Pancreas (tissue), 10 donors: Measurements from ENCODE around the gene NOC4L. TPM values are rescaled to one million over a fixed set of nuclear protein-coding genes. Genes with fewer than 3 reads are reported as not detected.

Experiments used
- ATAC-seq, 4 donors: fragments of 200-7000 bp; cut with Tn5 transposase; one replicate each; pipeline versions ENCODE4 v1.8.0 to v1.9.1; 2020; ENCODE audit warnings: mild to moderate bottlenecking in 4 of 4, moderate library complexity in 4 of 4
- DNase-seq, 6 donors: peaks; one replicate each; pipeline ENCODE4 v3.0.0-alpha.2; 2020
- FAIRE-seq: peaks from 2 replicates; lab custom pipeline; 2012; peaks lifted over from hg19 to GRCh38; lab: Jason Lieb, UNC
- H3K27ac ChIP-seq, 4 donors: fragments of 200-600 bp; sonication (generic); 1 replicate in 3 of 4; 2 replicates in 1 of 4; pipeline versions ENCODE4 v1.5.0 to v1.8.0; 2020
- H3K27me3 ChIP-seq, 4 donors: fragments of 200-600 bp; one replicate each; pipeline ENCODE4 v1.8.0; 2021
- H3K36me3 ChIP-seq, 3 donors: fragments of 200-600 bp; sonication (generic) in 1 of 3; one replicate each; pipeline versions ENCODE4 v1.5.0 to v1.8.0; 2020 to 2021
- H3K4me1 ChIP-seq, 3 donors: fragments of 200-600 bp; one replicate each; pipeline ENCODE4 v1.8.0; 2021
- H3K4me3 ChIP-seq, 4 donors: fragments of 200-600 bp; sonication (generic) in 2 of 4; one replicate each; pipeline versions ENCODE4 v1.5.0 to v1.8.0; 2020 to 2021
- H3K9me3 ChIP-seq, 4 donors: fragments of 200-600 bp; one replicate each; pipeline ENCODE4 v1.8.0; 2021
- CTCF ChIP-seq, 4 donors: fragments of 200-600 bp; sonication (generic) in 3 of 4; IDR thresholded peaks; one replicate each; pipeline versions ENCODE4 v1.5.0 to v1.8.0; 2021; ENCODE audit warnings: antibody characterized with exemption in 4 of 4
- WGBS, 2 donors: extraction: QIAGEN DNeasy Blood & Tissue Kit; methylation state at CpG; one replicate each; pipeline ENCODE4 v1.1.7; 2013; 5-methylcytosine and 5-hydroxymethylcytosine counted together
- intact Hi-C, 3 donors: fragments of 100-400 bp; cut with DNase I; formaldehyde crosslinking; loops; one replicate each; pipeline versions ENCODE4 v1.11.1 to v1.14.2; 2022
- polyA plus RNA-seq, 2 donors: library from polyadenylated mRNA; stranded (reverse); fragments of 200-250 nt; gene quantifications; one replicate each; pipeline ENCODE4 v1.2.3, GENCODE V29; 2013
- total RNA-seq, 6 donors: library from RNA; stranded (reverse); fragmentation: NEBNext Ultra II Directional in 4 of 6; extraction: Animal tissue kit (Norgen Biotek cat#: 25700) in 4 of 6; gene quantifications; one replicate each; pipeline versions ENCODE4 v1.2.1 to v1.2.4, GENCODE V29; 2021 to 2023
- donor health status: healthy with polysubstance abuse.
- donor health status: DM: no; HTN: no; CAD: no; lungs with moderate emphysema.
- donor health status: DM: no; HTN: no; CAD: no.
- donor health status: control.
- donor health status: control.
- donor health status: Bipolar disorder and iron deficiency.
- donor health status: DM: yes; HTN: yes; CAD: no.
- donor health status: DM: no; HTN: no; CAD: no.
- donor health status: DM: no; HTN: no; CAD: no.
- donor health status: DM: yes; HTN: yes; CAD: no.

Gene NOC4L
- total and polyA plus RNA-seq, 8 donors, result 6.8 to 45.8 (median 8.8) TPM

GRCh38 chr12:132142679-132143335 lies 1.4 kb upstream of the NOC4L start:
- peak overlapping the region; percentile 68 to 95 (median 91) for H3K4me3 ChIP-seq
- peaks cover 4 to 16% (median 8%) of the 10 kb centered on the region in 3 donors for H3K4me1 ChIP-seq
- DNase-seq (peak in 2 of 6 donors; percentile 16 to 67), ATAC-seq (no peak), FAIRE-seq (no peak)
- H3K9me3 ChIP-seq, result no peaks in the 10 kb centered on the region
- intact Hi-C loops, result no loop called here
- peaks cover 0 to 34% (median 19%) of the 10 kb centered on the region in 3 donors for H3K36me3 ChIP-seq
- WGBS, 2 donors, result 64 to 71% methylated on average over 24 of the region's 24 CpGs
- TF ChIP-seq CTCF (IDR thresholded peaks at IDR 0.05), result no peak
- H3K27me3 ChIP-seq, result no peaks in the 10 kb centered on the region
- no peak overlapping the region for H3K27ac ChIP-seq

- Histone ChIP-seq H3K4me3 (peak overlapping the region; percentile 68 to 95 (median 91)), H3K27ac (peak overlapping the region in 1 of 4 donors; percentile 72), H3K27me3 (no peaks in the 10 kb centered on the region), H3K9me3 (no peaks in the 10 kb centered on the region), H3K36me3 (peaks cover 0 to 34% (median 19%) of the 10 kb centered on the region in 3 donors), H3K4me1 (peaks cover 4 to 16% (median 8%) of the 10 kb centered on the region in 3 donors)
- 0 to 1% methylated on average over 76 to 82 of the region's 82 CpGs for WGBS, 2 donors
- ATAC-seq, result peak in 1 of 4 donors; percentile 1
- intact Hi-C loops, result no loop called here
- no peak for TF ChIP-seq CTCF (IDR thresholded peaks at IDR 0.05)
- no peak for FAIRE-seq
- peak in 4 of 6 donors; percentile 13 to 72 (median 50) for DNase-seq
Observed at GRCh38 chr12:132143336-132144071, 753 bp upstream of the NOC4L start.

GRCh38 chr12:132144810-132145168 lies 532 bp downstream of the NOC4L start:
- Histone ChIP-seq H3K4me1 (peaks cover 4 to 16% (median 8%) of the 10 kb centered on the region in 3 donors), H3K4me3 (peak overlapping the region; percentile 68 to 95 (median 91)), H3K36me3 (peaks cover 0 to 22% (median 11%) of the 10 kb centered on the region in 3 donors), H3K9me3 (no peaks in the 10 kb centered on the region), H3K27ac (peak overlapping the region in 3 of 4 donors; percentile 69 to 76 (median 72)), H3K27me3 (no peaks in the 10 kb centered on the region)
- DNase-seq, result no peak
- FAIRE-seq, result no peak
- peak in 2 of 4 donors; percentile 6 to 8 for ATAC-seq
- intact Hi-C loops, result no loop called here
- no peak for TF ChIP-seq CTCF (IDR thresholded peaks at IDR 0.05)
- 3 to 4% methylated on average over 15 to 17 of the region's 17 CpGs for WGBS, 2 donors

GRCh38 chr12:132145334-132145733 lies 1.1 kb downstream of the NOC4L start:
- WGBS, 2 donors, result 69 to 77% methylated on average over 7 of the region's 7 CpGs
- intact Hi-C loops, result no loop called here

More at GRCh38 chr12:132145334-132145733, 1.1 kb downstream of the NOC4L start:
- TF ChIP-seq CTCF (IDR thresholded peaks at IDR 0.05), result no peak
- peak in 4 of 6 donors; percentile 13 to 43 (median 24) for DNase-seq
- ATAC-seq, result no peak
- Histone ChIP-seq H3K36me3 (peaks cover 0 to 16% (median 7%) of the 10 kb centered on the region in 3 donors), H3K27ac (no peak overlapping the region), H3K4me1 (peaks cover 4 to 16% (median 8%) of the 10 kb centered on the region in 3 donors), H3K4me3 (peak overlapping the region in 3 of 4 donors; percentile 68 to 95 (median 92)), H3K9me3 (no peaks in the 10 kb centered on the region), H3K27me3 (no peaks in the 10 kb centered on the region)
- FAIRE-seq, result no peak
